ENCODE data around the gene TAF10.

- no peak for TF ChIP-seq CTCF (conservative IDR thresholded peaks at IDR 0.05)
- no peak for TF ChIP-seq EZH2 (IDR thresholded peaks at IDR 0.05; ENCODE audit: low read depth)
These were observed 13.5 kb downstream of the TAF10 start for GRCh38 chr11:6598555-6598954.

Measured in PC-9 (cell line).